Retina (tissue), 1 donor: ENCODE results near the gene GABRB1.

ENCODE experiments used
- DNase-seq: peaks from one replicate; pipeline ENCODE4 v3.0.0-alpha.2; 2016

The GABRB1 gene

GRCh38 chr4:47050761-47051725 is 19.7 kb downstream of the GABRB1 start:
- no peak for DNase-seq

GRCh38 chr4:47053485-47053884 is 22.1 kb downstream of the GABRB1 start:
- DNase-seq: no peak

- DNase-seq: no peak
Observed at GRCh38 chr4:47054130-47054529, 22.8 kb downstream of the GABRB1 start.

- no peak for DNase-seq
Observed at GRCh38 chr4:47057991-47058390, 26.6 kb downstream of the GABRB1 start.

- no peak for DNase-seq
Observed at GRCh38 chr4:47060561-47060960, 29.2 kb downstream of the GABRB1 start.

GRCh38 chr4:47061435-47061834 is 30.1 kb downstream of the GABRB1 start:
- DNase-seq: no peak

- DNase-seq: no peak
Observed at GRCh38 chr4:47065051-47065481, 33.7 kb downstream of the GABRB1 start.

GRCh38 chr4:47068986-47069385 is 37.6 kb downstream of the GABRB1 start:
- DNase-seq: no peak

- DNase-seq: no peak
Observed at GRCh38 chr4:47071901-47072341, 40.6 kb downstream of the GABRB1 start.

GRCh38 chr4:47073647-47074046 is 42.3 kb downstream of the GABRB1 start:
- DNase-seq: no peak

GRCh38 chr4:47074816-47075215 is 43.4 kb downstream of the GABRB1 start:
- DNase-seq: no peak

GRCh38 chr4:47075262-47075661 is 43.9 kb downstream of the GABRB1 start:
- DNase-seq: no peak

GRCh38 chr4:47075919-47076318 is 44.6 kb downstream of the GABRB1 start:
- DNase-seq: no peak

GRCh38 chr4:47084111-47084510 is 52.7 kb downstream of the GABRB1 start:
- DNase-seq: no peak

- DNase-seq: no peak
Observed at GRCh38 chr4:47084795-47085194, 53.4 kb downstream of the GABRB1 start.

GRCh38 chr4:47088298-47088697 is 56.9 kb downstream of the GABRB1 start:
- DNase-seq: no peak

GRCh38 chr4:47095884-47096283 is 64.5 kb downstream of the GABRB1 start:
- DNase-seq: no peak

GRCh38 chr4:47101453-47101852 is 70.1 kb downstream of the GABRB1 start:
- no peak for DNase-seq

- DNase-seq: no peak
Observed at GRCh38 chr4:47104986-47105385, 73.6 kb downstream of the GABRB1 start.

- no peak for DNase-seq
Observed at GRCh38 chr4:47106561-47106960, 75.2 kb downstream of the GABRB1 start.

- no peak for DNase-seq
Observed at GRCh38 chr4:47109379-47109778, 78.0 kb downstream of the GABRB1 start.

GRCh38 chr4:47110546-47111132 is 79.3 kb downstream of the GABRB1 start:
- DNase-seq: no peak

- no peak for DNase-seq
Observed at GRCh38 chr4:47118192-47118929, 87.0 kb downstream of the GABRB1 start.
